ENCODE measurements around the gene ABCC4.
"Not testable (repeated sequence)": the region's sequence is repeated elsewhere in the genome, so short reads cannot be mapped to it uniquely, and the experiment has no call there.

The ABCC4 gene

GRCh38 chr13:95195146-95195545 is 106.1 kb downstream of the ABCC4 start:
- no peak for DNase-seq

DNA sequence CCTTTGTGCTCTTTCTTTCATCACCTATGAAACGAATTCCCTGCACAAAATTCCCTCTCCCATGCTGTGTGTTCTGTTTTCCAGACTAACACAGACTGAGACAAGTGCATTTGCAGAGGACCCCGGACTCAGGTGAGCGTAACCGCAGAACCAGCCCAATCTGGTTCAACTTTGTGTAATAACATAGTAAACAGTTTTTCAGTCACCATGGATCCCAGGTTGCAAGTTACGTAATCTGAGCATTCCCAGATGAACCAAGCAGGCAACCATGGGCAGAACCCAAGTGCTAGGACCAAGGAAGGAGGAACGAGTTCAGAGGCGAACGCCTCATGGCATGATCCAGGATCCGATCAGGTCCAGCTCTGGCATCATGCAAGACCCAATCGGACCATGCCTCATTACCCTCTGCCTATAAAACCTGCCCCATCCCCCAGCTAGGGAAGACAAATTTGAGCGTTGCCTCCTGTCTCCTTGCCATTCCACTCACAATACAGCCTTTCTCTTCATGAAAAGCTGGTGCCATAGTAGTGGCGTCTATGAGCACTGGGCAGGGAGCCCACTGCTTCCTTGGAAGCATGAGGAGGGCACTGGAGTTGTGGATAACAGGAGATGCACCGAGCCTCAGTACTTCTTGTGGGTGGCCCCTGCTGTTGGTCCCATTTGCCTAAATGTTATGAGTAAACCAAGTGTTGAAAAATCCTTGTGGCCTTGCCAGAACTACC is 107.6 kb downstream of the ABCC4 start:
- DNase-seq: no peak

- no peak for DNase-seq
These were observed 108.3 kb downstream of the ABCC4 start for GRCh38 chr13:95192998-95193397.

DNA sequence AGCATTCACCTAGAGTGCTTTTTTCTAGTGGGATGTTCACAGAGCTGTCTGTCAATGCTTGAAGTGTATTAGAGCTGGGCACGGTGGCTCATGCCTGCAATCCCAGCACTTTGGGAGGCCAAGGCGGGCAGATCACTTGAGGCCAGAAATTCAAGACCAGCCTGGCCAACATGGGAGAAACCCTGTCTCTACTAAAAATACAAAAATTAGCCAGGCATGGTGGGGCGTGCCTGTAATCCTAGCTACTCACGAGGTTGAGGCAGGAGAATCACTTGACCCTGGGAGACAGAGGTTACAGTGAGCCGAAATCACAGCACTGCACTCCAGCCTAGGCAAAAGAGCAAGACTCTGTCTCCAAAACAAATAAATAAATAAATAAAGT is 108.7 kb downstream of the ABCC4 start:
- not testable (repeated sequence) for DNase-seq

DNA sequence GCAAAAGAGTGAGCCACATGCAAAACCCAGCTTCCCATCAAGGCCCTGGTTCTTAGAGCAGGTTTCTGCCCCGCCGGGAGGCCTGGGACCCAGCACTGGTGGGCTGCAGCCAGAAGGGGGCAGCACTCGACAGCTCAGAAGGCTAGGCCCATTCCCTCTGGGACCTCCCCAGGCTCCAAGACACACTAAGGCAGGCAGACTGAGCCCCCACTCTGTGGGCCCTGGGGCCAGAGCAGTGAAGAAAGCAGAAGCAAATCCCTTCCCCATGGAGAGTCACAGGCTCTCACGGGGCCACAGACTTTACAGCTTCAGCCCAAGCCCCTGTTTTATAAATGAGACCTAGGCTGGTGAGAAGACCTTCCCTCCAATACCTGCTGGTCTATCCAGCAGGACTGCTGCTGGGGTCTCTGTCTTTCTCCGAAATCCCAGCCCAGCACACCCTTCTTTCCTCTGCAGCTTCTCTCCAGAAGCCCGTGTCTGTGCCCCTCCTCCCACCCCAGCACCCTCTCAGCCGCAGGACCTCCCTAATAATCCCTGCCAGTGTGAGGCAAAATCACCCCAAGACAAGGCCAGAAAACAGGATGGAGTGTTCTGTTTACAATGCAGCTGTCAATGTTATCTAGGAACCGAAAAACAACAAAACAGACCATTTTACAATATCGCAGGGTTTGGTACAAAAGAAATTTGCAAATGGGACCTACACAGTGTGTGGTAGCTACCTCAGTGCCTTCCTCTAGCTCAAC is 109.3 kb downstream of the ABCC4 start:
- DNase-seq: peak; percentile 59

- no peak for DNase-seq
These were observed 113.1 kb downstream of the ABCC4 start for GRCh38 chr13:95188128-95188527.

DNA sequence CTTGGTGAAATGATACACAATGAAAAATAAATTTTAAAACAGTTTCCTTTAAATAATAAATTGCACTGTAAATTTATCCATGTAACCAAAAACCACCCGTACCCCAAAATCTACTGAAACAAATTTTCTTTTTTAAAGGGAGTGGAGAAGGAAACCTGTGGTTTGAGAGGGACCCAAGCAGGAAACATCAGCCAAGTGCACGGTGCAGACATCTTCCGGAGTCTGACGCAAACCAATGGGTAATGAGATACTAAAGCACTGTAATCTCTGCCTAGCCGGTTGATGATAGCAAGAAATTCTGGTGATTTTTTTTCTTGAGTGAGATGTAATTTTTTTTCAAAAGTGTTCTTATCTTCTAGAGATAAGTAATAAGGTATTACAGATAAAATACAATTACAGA is 115.4 kb downstream of the ABCC4 start:
- peak; percentile 73 for DNase-seq

GRCh38 chr13:95185311-95185710 is 115.9 kb downstream of the ABCC4 start:
- DNase-seq: no peak

- DNase-seq: peak; percentile 74
These were observed 116.9 kb downstream of the ABCC4 start for GRCh38 chr13:95184317-95184716.

- DNase-seq: no peak
These were observed 118.5 kb downstream of the ABCC4 start for GRCh38 chr13:95182570-95183265.

GRCh38 chr13:95181586-95181985 is 119.7 kb downstream of the ABCC4 start:
- peak; percentile 30 for DNase-seq

DNA sequence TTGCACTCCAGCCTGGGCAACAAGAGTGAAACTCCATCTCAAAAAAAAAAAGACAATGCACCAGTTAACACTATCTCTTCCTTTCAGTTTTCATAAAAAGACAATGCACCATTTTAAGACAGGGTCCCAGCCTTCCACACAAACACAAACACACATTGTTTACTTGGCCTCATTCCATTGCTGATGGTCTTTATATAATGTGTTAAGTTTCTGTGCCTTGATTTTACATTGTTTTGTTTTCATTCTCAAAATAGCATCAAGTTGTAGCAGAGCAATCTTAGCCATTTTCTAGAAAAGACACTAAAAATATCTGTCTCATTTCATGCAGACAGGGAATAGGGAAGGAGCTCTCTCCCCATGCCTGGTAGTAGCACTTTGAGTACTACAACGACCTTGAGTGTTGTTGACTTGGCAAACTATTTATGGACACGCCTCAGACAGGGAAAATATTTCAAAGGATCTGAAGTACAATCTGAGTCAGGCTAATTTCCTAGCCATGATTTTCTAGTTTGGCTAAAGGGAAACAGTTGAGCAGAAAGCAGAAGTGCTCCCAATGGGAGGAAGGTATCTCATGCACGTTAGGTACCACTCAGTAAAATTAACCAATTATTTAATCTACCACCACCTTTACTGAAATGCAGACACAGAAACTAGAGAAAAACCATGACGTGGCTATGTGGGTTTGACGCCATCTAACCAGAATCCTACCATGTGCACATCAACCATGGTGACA is 120.6 kb downstream of the ABCC4 start:
- DNase-seq: no peak

GRCh38 chr13:95176611-95177259 is 124.5 kb downstream of the ABCC4 start:
- DNase-seq: peak; percentile 42

DNA sequence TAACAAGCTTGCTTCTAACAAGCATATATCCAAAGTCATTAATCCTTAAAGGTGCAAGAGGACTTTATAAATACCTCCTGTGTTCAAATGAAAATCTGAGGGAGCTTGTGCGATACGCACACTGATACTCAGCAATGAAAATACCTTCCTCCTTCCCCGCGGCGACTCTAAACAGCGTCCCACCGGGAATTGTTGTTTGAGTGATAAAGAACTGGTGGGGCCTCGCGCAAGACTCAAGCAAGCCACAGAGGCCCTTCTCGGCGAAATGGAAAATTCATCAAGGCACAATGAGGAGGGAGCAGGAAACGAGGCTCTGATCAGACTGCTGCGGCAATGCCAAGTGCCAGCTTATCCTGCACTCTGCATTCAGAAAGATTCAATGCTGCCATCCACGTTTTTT is 126.7 kb downstream of the ABCC4 start:
- no peak for DNase-seq

DNA sequence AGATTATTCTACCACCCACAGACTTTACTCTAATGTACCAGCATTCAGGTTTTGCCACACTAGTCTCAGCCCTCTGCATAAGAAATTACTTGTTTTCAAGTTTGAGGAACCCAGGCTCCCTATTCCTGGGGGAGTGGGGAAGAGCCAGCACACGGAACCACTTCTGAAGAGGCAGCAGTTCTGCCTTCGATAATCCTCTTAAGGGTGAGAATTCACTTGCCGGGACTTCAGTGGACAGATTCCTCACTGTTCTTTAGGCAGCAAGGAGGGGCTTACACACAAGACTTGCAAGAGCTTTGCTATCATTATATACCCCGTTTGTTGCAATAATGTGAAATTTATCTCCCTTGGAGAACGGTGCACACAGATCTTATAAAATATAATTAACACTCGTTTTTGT is 133.1 kb downstream of the ABCC4 start:
- DNase-seq: no peak

DNA sequence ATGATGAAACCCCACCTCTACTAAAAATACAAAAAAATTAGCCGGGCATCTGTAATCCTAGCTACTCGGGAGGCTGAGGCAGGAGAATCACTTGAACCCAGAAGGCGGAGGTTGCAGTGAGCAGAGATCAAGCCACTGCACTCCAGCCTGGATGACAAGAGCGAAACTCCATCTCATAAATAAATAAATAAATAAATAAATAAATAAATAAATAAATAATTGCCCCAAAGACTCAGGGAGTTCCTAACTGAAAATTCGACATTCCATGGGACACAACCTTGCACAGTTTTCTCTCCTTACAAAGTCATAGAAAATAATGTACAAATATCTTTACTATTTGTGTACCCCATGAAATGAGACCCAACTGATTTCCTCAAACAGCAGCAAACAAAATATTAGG is 134.2 kb downstream of the ABCC4 start:
- DNase-seq: not testable (repeated sequence)

DNA sequence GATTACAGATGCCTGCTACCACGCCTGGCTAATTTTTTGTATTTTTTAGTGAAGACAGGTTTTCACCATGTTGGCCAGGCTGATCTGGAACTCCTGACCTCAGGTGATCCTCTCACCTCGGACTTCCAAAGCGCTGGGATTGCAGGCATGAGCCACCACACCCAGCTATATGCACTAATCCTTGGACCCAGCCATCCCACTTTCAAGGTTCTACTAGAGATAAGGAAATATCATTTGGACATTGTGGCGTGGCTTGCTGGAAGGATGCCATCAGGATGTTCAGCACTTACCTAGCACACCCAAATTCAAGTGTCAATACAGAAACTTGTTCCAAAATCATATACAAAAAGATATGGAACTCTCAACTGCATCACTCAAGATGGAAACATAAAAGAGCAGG is 136.4 kb downstream of the ABCC4 start:
- DNase-seq: no peak

DNA sequence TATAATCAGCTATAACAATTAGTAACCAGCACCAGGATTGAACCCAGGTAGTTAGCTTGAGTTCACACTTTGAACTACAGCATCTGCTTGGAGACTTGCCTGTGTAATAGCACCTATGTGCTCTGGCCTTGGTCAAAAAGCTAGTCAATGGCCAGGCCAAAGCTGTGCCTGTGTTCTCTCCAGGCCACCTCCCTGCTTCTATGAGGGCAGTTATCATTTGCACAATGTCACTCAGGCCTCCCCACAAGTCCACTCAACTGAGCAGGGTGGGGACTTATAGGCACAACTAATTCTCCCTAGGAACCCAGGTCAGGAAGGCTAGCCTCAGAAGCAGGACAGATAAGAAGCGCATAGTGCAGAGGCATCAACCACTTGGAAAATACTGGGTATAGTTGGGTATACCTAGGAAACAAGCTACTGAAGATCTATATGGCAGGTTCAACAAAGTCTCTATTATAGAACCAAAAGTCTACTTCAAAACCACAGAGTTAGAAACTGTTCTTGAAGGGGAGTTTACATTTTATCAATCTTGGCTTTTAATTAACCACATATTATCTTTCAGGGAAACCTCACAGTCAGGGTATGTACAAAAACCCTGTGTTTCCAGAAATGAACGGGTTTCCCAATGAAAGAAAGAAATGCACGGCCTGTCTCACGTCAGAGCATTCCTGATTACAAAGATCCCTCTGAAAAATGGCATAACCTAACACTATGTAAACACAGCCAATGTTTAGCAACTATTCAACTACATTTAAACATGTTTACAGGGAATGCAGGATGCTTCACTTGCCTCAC is 140.9 kb downstream of the ABCC4 start:
- no peak for DNase-seq

GRCh38 chr13:95159458-95159857 is 141.8 kb downstream of the ABCC4 start:
- DNase-seq: no peak

DNA sequence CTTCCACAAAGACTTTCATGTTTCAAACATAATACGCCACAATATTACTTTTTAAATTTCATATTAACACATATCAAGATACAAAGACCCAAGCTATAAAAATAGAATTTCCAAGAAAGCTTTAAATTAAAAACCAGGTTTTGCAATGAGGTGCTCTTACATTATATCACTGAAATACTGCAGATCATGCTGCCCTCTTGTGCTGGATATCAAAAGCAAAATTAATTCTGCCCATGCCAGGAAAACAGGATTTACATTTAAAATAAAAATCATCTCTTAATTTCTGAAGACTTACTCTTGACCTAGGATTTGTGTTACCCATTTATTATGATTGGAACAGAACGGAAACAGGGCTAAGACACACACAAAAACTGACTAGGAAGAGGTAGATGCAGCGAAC is 145.0 kb downstream of the ABCC4 start:
- DNase-seq: no peak

GRCh38 chr13:95155504-95155903 is 145.7 kb downstream of the ABCC4 start:
- DNase-seq: no peak

DNA sequence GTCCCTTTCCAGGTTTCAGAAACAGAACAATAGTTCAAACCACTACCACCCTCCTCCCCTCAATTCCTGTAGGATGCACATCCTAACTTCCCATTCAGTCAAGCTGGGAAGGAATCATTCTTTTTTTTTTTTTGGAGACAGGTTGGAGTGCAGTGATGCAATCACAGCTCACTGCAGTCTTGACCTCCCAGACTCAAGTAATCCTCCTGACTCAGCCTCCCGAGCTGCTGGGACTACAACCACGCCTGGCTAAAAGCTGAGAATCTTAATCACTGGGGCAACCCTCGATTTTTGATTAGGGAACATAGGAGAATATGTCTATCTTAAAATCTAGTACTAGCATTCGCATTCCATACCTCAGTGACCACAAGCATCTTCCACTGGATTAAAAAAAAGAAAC is 146.2 kb downstream of the ABCC4 start:
- no peak for DNase-seq

All from activated CD4-positive, alpha-beta T cell treated with anti-CD3 and anti-CD28 coated beads, Interleukin-2, amount 50 U/mL, for 16 hours (primary cell).